T-helper 2 cell (primary cell): ENCODE data around the gene MT1HL1.

Experiments
- DNase-seq, 5 experiments: peaks; one replicate each; pipeline versions ENCODE4 v3.0.0 to v3.0.0-alpha.2; 2012 to 2022
- total RNA-seq, 2 donors: gene quantifications; one replicate each; lab custom pipeline; 2026; lab: John Stamatoyannopoulos, UW

MT1HL1 gene
- total RNA-seq: 0 reads per million in 2 donors

GRCh38 chr1:237004116-237004515 lies at the start of gene MT1HL1:
Gene MT1HL1 (minus strand): TSS chr1:237004441. CDS start chr1:237004372, 69 bp downstream.
- DNase-seq: no peak

GRCh38 chr1:237050915-237051314 lies 46.7 kb upstream of the MT1HL1 start:
- DNase-seq: no peak

- no peak for DNase-seq
These were observed 45.9 kb upstream of the MT1HL1 start for GRCh38 chr1:237050185-237050584.

- no peak for DNase-seq
These were observed 44.6 kb upstream of the MT1HL1 start for GRCh38 chr1:237048803-237049202.

GRCh38 chr1:237045278-237046016 lies 41.2 kb upstream of the MT1HL1 start:
- DNase-seq: no peak

- peak in 1 of 5 experiments; percentile 21 for DNase-seq
These were observed 39.8 kb upstream of the MT1HL1 start for GRCh38 chr1:237043846-237044636.

GRCh38 chr1:237042892-237043576 lies 38.8 kb upstream of the MT1HL1 start:
- peak in 1 of 5 experiments; percentile 33 for DNase-seq

GRCh38 chr1:237042526-237042891 lies 38.3 kb upstream of the MT1HL1 start:
- peak in 1 of 5 experiments; percentile 9 for DNase-seq

GRCh38 chr1:237041795-237042525 lies 37.7 kb upstream of the MT1HL1 start, which contains the start of gene RYR2:
Gene RYR2 (plus strand): TSS chr1:237042184. CDS start chr1:237042522, 338 bp downstream.
- DNase-seq: peak in 1 of 5 experiments; percentile 63

GRCh38 chr1:237041461-237041794 lies 37.2 kb upstream of the MT1HL1 start:
- DNase-seq: no peak

GRCh38 chr1:237040823-237041222 lies 36.6 kb upstream of the MT1HL1 start:
- DNase-seq: no peak

- DNase-seq: no peak
These were observed 34.0 kb upstream of the MT1HL1 start for GRCh38 chr1:237038211-237038610.

- DNase-seq: no peak
These were observed 31.5 kb upstream of the MT1HL1 start for GRCh38 chr1:237035759-237036158.

- DNase-seq: no peak
These were observed 29.6 kb upstream of the MT1HL1 start for GRCh38 chr1:237033804-237034203.

- DNase-seq: no peak
These were observed 28.8 kb upstream of the MT1HL1 start for GRCh38 chr1:237033061-237033460.

- DNase-seq: peak in 1 of 5 experiments; percentile 10
These were observed 27.8 kb upstream of the MT1HL1 start for GRCh38 chr1:237032029-237032428.

- no peak for DNase-seq
These were observed 27.2 kb upstream of the MT1HL1 start for GRCh38 chr1:237031480-237031879.

- DNase-seq: no peak
These were observed 25.8 kb upstream of the MT1HL1 start for GRCh38 chr1:237029850-237030535.

- no peak for DNase-seq
These were observed 25.0 kb upstream of the MT1HL1 start for GRCh38 chr1:237029240-237029639.

GRCh38 chr1:237025358-237026074 lies 21.3 kb upstream of the MT1HL1 start:
- no peak for DNase-seq

GRCh38 chr1:237018896-237019295 lies 14.7 kb upstream of the MT1HL1 start:
- no peak for DNase-seq
